Measurements from ENCODE around the gene CDK2AP2. TPM values are rescaled to one million over a fixed set of nuclear protein-coding genes. Genes with fewer than 3 reads are reported as not detected.

The CDK2AP2 gene
- total and polyA plus RNA-seq, 2 of the 8 experiments (the other 6 are each of a cell fraction or from before 2014, with no cell fraction given): 49.6 to 65.1 TPM

- no peak overlapping the region for H2BK12ac ChIP-seq (ENCODE audit: low read depth, low read length)
- no peak overlapping the region for H2BK120ac ChIP-seq (replicated peaks; ENCODE audit: low read depth, low read length)
- no peak overlapping the region for H2BK15ac ChIP-seq (ENCODE audit: low read length)
- no peak for FAIRE-seq
- no peak overlapping the region for H2AFZ ChIP-seq (ENCODE audit: low read length)
- no peaks in the 10 kb centered on the region for H3K27me3 ChIP-seq (replicated peaks in 1 of 4; ENCODE audit: control insufficient read depth in 3 of 4, extremely low read depth in 1 of 4, insufficient read depth in 3 of 4, low read length in 3 of 4)
- peaks cover 6% of the 10 kb centered on the region for H3K23me2 ChIP-seq (ENCODE audit: low read depth, low read length)
- peaks cover 0 to 3% of the 10 kb centered on the region in 2 experiments; a peak in 2 of 4 replicates for H3K79me2 ChIP-seq (ENCODE audit: control insufficient read depth in 1 of 2, insufficient read depth in 2 of 2, low read length in 2 of 2)
- peaks cover 2% of the 10 kb centered on the region for H3K79me1 ChIP-seq (ENCODE audit: low read depth, low read length)
- no peak overlapping the region for H2AK5ac ChIP-seq (ENCODE audit: low read depth, low read length)
- H4K8ac ChIP-seq (ENCODE audit: extremely low read depth, insufficient read depth, low read length): no peak overlapping the region
- no peaks in the 10 kb centered on the region for H3K9me3 ChIP-seq (ENCODE audit: insufficient read depth in 2 of 2, low read depth in 1 of 2, low read length in 1 of 2)
- peaks cover 0 to 3% of the 10 kb centered on the region in 2 experiments for H4K20me1 ChIP-seq (replicated peaks in 1 of 2; ENCODE audit: control insufficient read depth in 1 of 2, insufficient read depth in 2 of 2, low read length in 2 of 2)
- no peak overlapping the region for H3K14ac ChIP-seq (ENCODE audit: insufficient read length)
- H3K56ac ChIP-seq (replicated peaks; ENCODE audit: insufficient read length, low read depth, low read length): no peak overlapping the region
- H3K18ac ChIP-seq (ENCODE audit: extremely low read depth, low read length): no peak overlapping the region
- TF ChIP-seq BCL11A (IDR thresholded peaks at IDR 0.05; ENCODE audit: low read depth in 2 of 2, low read length in 2 of 2) (no peak), POLR2A (IDR thresholded peaks at IDR 0.05; ENCODE audit: control extremely low read depth in 1 of 2, low read depth in 2 of 2, low read length in 2 of 2) (no peak), TBP (IDR thresholded peaks at IDR 0.05; ENCODE audit: low read depth, low read length) (no peak), BACH1 (IDR thresholded peaks at IDR 0.05; ENCODE audit: low read length) (no peak), FOSL1 (IDR thresholded peaks at IDR 0.05; ENCODE audit: insufficient read depth, low read depth, low read length) (no peak), SIN3A (conservative IDR thresholded peaks at IDR 0.05 in 1 of 2, IDR thresholded peaks at IDR 0.05 in 1 of 2; ENCODE audit: low read depth in 1 of 2, low read length in 2 of 2) (no peak), EGR1 (IDR thresholded peaks at IDR 0.05; ENCODE audit: borderline replicate concordance, low read depth, low read length) (no peak), BRCA1 (IDR thresholded peaks at IDR 0.05; ENCODE audit: low read depth, low read length) (no peak), PHF8 (conservative IDR thresholded peaks at IDR 0.05; ENCODE audit: low read depth, low read length) (no peak), EZH2 (IDR thresholded peaks at IDR 0.05; ENCODE audit: low read depth, low read length, severe bottlenecking) (no peak), CBX8 (IDR thresholded peaks at IDR 0.05; ENCODE audit: borderline replicate concordance, low read depth, low read length) (no peak), JUN (IDR thresholded peaks at IDR 0.05; ENCODE audit: low read depth, low read length) (no peak)
- H3K4me1 ChIP-seq (replicated peaks in 1 of 4; ENCODE audit: control insufficient read depth in 3 of 4, insufficient read depth in 4 of 4, low read length in 3 of 4): peaks cover 2 to 14% (median 6%) of the 10 kb centered on the region in 4 experiments; a peak in 6 of 7 replicates
- DNase-seq (ENCODE audit: low read depth in 1 of 2, low spot score in 2 of 2): no peak
- no peak overlapping the region for H2BK5ac ChIP-seq (ENCODE audit: low read depth, low read length)
- H3K9ac ChIP-seq (replicated peaks in 1 of 4; ENCODE audit: extremely low read depth in 1 of 4, low read depth in 3 of 4, low read length in 3 of 4): peak overlapping the region in 3 of 4 experiments; percentile 29 to 59 (median 38); a peak in 5 of 7 replicates
- POLR2A ChIA-PET (ENCODE audit: partially characterized antibody): interaction anchor here (0.6 to 4.6 kb wide), 31 partner anchors 9 to 159 kb away, joined by 3 to 36 read pairs (median 4); partner anchors contain the start of genes CABP4, CARNS1, CORO1B and GPR152
- WGBS, 2 experiments (ENCODE audit: extremely low coverage in 1 of 2, insufficient coverage in 1 of 2, insufficient read length in 1 of 2, insufficient replicate concordance in 2 of 2, low coverage in 1 of 2, low lambda C conversion rate in 2 of 2, missing lambda C conversion rate in 1 of 2): 17% methylated on average over 6 of the region's 6 CpGs; no CpG with 5 or more reads in 1 of the 2 experiments
- no peak overlapping the region for H3K23ac ChIP-seq (ENCODE audit: insufficient read length)
- H3K36me3 ChIP-seq (ENCODE audit: control insufficient read depth in 2 of 4, insufficient read depth in 4 of 4, low read length in 3 of 4): no peaks in the 10 kb centered on the region
- peak overlapping the region; percentile 81 to 86 for H3K4me2 ChIP-seq (ENCODE audit: insufficient read depth in 1 of 2, low read depth in 2 of 2, low read length in 2 of 2)
- H3K27ac ChIP-seq (ENCODE audit: low read depth, low read length): no peak overlapping the region
- CTCF ChIA-PET (ENCODE audit: partially characterized antibody): interaction anchor here (0.9 to 2.3 kb wide), 14 partner anchors 23 to 92 kb away, joined by 3 to 15 read pairs (median 4); partner anchors contain the start of genes CARNS1, CORO1B, PITPNM1 and PPP1CA
- peak overlapping the region; percentile 55 to 90 (median 76) for H3K4me3 ChIP-seq (ENCODE audit: extremely low read depth in 1 of 4, insufficient read depth in 2 of 4, low read depth in 3 of 4, low read length in 4 of 4)
- H4K5ac ChIP-seq (ENCODE audit: insufficient read length, low read depth, low read length): no peak overlapping the region
- H4K91ac ChIP-seq (replicated peaks; ENCODE audit: insufficient read length, low read length): no peak overlapping the region
- H3K4ac ChIP-seq (replicated peaks; ENCODE audit: insufficient read length, low read depth, low read length): no peak overlapping the region
- H2BK20ac ChIP-seq (ENCODE audit: low read length): no peak overlapping the region
Observed at GRCh38 chr11:67468456-67468758, 39.6 kb downstream of the CDK2AP2 start.
